ENCODE results near the gene EFNA5.

Gene EFNA5

GRCh38 chr5:107403228-107403953 is 267.3 kb downstream of the EFNA5 start:
- no peaks in the 10 kb centered on the region for H3K36me3 ChIP-seq (ENCODE audit: control insufficient read depth, insufficient read depth, low read length)
- no peak for DNase-seq (ENCODE audit: low read depth, low spot score)
- WGBS (ENCODE audit: insufficient coverage, insufficient read length): no CpG with 5 or more reads among the region's 3 CpGs
- H3K9me3 ChIP-seq (ENCODE audit: control insufficient read depth, insufficient read depth, low read length): no peaks in the 10 kb centered on the region
- H3K27me3 ChIP-seq (ENCODE audit: control insufficient read depth, insufficient read depth, low read length): no peaks in the 10 kb centered on the region
- no peak overlapping the region for H3K4me3 ChIP-seq (ENCODE audit: low read length)
- H3K4me1 ChIP-seq (ENCODE audit: control insufficient read depth, insufficient read depth, low read length): peaks cover 8% of the 10 kb centered on the region; the same call in 1 of the 2 replicates
- H3K27ac ChIP-seq (ENCODE audit: low read length): no peak overlapping the region

GRCh38 chr5:107402434-107403227 is 268.1 kb downstream of the EFNA5 start:
- DNase-seq (ENCODE audit: low read depth, low spot score): no peak
- peaks cover 8% of the 10 kb centered on the region; the same call in 1 of the 2 replicates for H3K4me1 ChIP-seq (ENCODE audit: control insufficient read depth, insufficient read depth, low read length)
- H3K27ac ChIP-seq (ENCODE audit: low read length): no peak overlapping the region
- WGBS (ENCODE audit: insufficient coverage, insufficient read length): no CpG with 5 or more reads among the region's 12 CpGs
- H3K4me3 ChIP-seq (ENCODE audit: low read length): no peak overlapping the region
- H3K36me3 ChIP-seq (ENCODE audit: control insufficient read depth, insufficient read depth, low read length): no peaks in the 10 kb centered on the region
- H3K27me3 ChIP-seq (ENCODE audit: control insufficient read depth, insufficient read depth, low read length): no peaks in the 10 kb centered on the region
- no peaks in the 10 kb centered on the region for H3K9me3 ChIP-seq (ENCODE audit: control insufficient read depth, insufficient read depth, low read length)

DNA sequence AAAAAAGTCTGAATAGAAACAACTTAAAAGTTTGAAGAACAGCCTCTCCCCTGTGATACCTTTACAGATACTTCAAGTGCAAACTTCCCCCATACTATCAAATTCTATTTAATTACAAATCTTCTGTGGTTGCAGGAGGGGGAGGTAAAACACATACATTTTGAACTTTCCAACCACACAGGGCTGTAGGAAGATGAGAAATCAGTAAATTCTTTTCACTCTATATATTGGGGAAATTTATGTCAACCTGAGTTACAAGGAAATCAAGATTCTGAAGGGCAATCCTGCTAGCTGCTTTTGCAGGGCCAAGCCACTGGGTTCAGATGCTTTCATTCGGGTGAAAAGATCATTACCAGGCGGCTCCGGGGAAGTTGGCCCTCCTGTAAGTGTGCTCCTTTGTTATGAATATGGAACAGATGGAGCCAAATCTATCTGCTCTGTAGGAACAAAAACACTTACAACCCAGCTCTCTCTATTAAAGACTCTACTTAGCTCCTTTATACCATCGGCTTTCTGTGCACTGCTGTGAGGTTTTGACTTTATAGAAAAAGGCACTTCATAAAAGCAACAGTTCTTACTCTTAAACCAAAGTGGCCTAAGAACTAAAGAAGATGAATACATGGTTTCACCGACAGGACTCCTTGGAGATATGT is 269.1 kb downstream of the EFNA5 start:
- no peaks in the 10 kb centered on the region for H3K27me3 ChIP-seq (ENCODE audit: control insufficient read depth, insufficient read depth, low read length)
- no peak overlapping the region for H3K4me3 ChIP-seq (ENCODE audit: low read length)
- H3K27ac ChIP-seq (ENCODE audit: low read length): no peak overlapping the region
- H3K9me3 ChIP-seq (ENCODE audit: control insufficient read depth, insufficient read depth, low read length): no peaks in the 10 kb centered on the region
- H3K4me1 ChIP-seq (ENCODE audit: control insufficient read depth, insufficient read depth, low read length): peaks cover 8% of the 10 kb centered on the region; the same call in 1 of the 2 replicates
- no CpG with 5 or more reads among the region's 5 CpGs for WGBS (ENCODE audit: insufficient coverage, insufficient read length)
- DNase-seq (ENCODE audit: low read depth, low spot score): peak; percentile 31
- H3K36me3 ChIP-seq (ENCODE audit: control insufficient read depth, insufficient read depth, low read length): no peaks in the 10 kb centered on the region

- Histone ChIP-seq H3K4me1 (ENCODE audit: control insufficient read depth, insufficient read depth, low read length) (peaks cover 8% of the 10 kb centered on the region; the same call in 1 of the 2 replicates), H3K27ac (ENCODE audit: low read length) (no peak overlapping the region), H3K36me3 (ENCODE audit: control insufficient read depth, insufficient read depth, low read length) (no peaks in the 10 kb centered on the region), H3K9me3 (ENCODE audit: control insufficient read depth, insufficient read depth, low read length) (no peaks in the 10 kb centered on the region), H3K27me3 (ENCODE audit: control insufficient read depth, insufficient read depth, low read length) (no peaks in the 10 kb centered on the region), H3K4me3 (ENCODE audit: low read length) (no peak overlapping the region)
- WGBS (ENCODE audit: insufficient coverage, insufficient read length): no CpG with 5 or more reads among the region's 2 CpGs
- DNase-seq (ENCODE audit: low read depth, low spot score): no peak
Measured at GRCh38 chr5:107400328-107400727, 270.4 kb downstream of the EFNA5 start.

DNA sequence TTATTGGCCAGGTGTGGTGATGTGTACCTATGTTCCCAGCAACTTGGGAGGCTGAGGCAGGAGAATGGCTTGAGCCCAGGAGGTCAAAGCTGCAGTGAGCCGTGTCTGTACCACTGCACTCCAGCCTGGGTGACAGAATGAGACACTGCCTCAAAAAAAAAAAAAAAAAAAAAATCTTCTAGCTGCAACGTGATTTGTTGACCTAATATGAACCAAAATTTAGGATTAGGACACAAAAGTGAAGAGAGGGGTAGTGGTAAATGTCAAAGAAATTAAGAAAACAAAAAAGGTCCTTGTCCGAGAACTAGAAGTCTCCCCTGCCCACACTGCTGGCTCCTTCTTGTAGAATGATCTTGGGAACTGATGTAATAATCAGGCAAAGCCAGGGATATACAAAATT is 272.0 kb downstream of the EFNA5 start:
- Histone ChIP-seq H3K9me3 (ENCODE audit: control insufficient read depth, insufficient read depth, low read length) (no peaks in the 10 kb centered on the region), H3K27me3 (ENCODE audit: control insufficient read depth, insufficient read depth, low read length) (no peaks in the 10 kb centered on the region), H3K27ac (ENCODE audit: low read length) (no peak overlapping the region), H3K4me3 (ENCODE audit: low read length) (no peak overlapping the region), H3K36me3 (ENCODE audit: control insufficient read depth, insufficient read depth, low read length) (no peaks in the 10 kb centered on the region), H3K4me1 (ENCODE audit: control insufficient read depth, insufficient read depth, low read length) (peaks cover 7% of the 10 kb centered on the region; the same call in 1 of the 2 replicates)
- DNase-seq (ENCODE audit: low read depth, low spot score): no peak
- WGBS (ENCODE audit: insufficient coverage, insufficient read length): no CpG with 5 or more reads among the region's 3 CpGs

GRCh38 chr5:107396351-107396690 is 274.4 kb downstream of the EFNA5 start:
- no peaks in the 10 kb centered on the region for H3K36me3 ChIP-seq (ENCODE audit: control insufficient read depth, insufficient read depth, low read length)
- no peaks in the 10 kb centered on the region for H3K27me3 ChIP-seq (ENCODE audit: control insufficient read depth, insufficient read depth, low read length)
- no CpG with 5 or more reads among the region's 1 CpG for WGBS (ENCODE audit: insufficient coverage, insufficient read length)
- H3K9me3 ChIP-seq (ENCODE audit: control insufficient read depth, insufficient read depth, low read length): no peaks in the 10 kb centered on the region
- no peak overlapping the region for H3K4me3 ChIP-seq (ENCODE audit: low read length)
- no peaks in the 10 kb centered on the region; the same call in 1 of the 2 replicates for H3K4me1 ChIP-seq (ENCODE audit: control insufficient read depth, insufficient read depth, low read length)
- no peak overlapping the region for H3K27ac ChIP-seq (ENCODE audit: low read length)
- DNase-seq (ENCODE audit: low read depth, low spot score): no peak

DNA sequence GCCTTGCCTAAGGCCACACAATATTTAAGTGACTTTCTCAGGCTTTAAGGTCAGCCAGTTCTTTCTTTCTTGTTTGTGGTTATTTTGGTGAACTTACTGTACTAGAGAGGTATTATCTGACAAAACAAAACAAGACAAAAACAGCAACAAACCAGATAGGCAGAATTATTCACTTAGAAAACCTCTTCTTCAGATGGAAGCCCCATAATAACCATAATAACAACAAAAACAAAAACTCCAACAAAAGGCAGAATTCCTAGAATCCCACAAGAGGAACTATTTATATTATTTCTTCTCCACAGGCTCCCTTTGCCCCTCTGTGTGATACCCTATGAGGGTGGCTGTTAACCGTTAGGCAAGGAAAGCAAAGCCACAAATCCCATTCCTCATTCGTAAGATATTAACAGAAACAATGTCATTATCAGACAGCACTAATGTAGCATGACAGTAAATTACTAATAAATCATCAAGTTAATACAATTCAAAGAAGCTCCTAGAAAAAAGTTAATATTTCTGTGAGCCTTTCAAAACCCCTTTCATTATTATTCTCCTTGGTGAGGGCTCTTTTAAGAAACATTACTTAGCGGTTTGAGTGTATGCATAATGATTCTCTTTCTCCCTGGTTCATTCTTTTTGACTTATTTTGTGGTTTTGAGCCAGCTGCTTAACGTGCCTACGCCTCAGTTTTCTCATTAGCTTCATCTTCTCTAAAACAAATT is 274.9 kb downstream of the EFNA5 start:
- no peaks in the 10 kb centered on the region for H3K27me3 ChIP-seq (ENCODE audit: control insufficient read depth, insufficient read depth, low read length)
- WGBS (ENCODE audit: insufficient coverage, insufficient read length): no CpG with 5 or more reads among the region's 5 CpGs
- H3K27ac ChIP-seq (ENCODE audit: low read length): no peak overlapping the region
- no peak for DNase-seq (ENCODE audit: low read depth, low spot score)
- H3K36me3 ChIP-seq (ENCODE audit: control insufficient read depth, insufficient read depth, low read length): no peaks in the 10 kb centered on the region
- H3K9me3 ChIP-seq (ENCODE audit: control insufficient read depth, insufficient read depth, low read length): no peaks in the 10 kb centered on the region
- no peak overlapping the region for H3K4me3 ChIP-seq (ENCODE audit: low read length)
- H3K4me1 ChIP-seq (ENCODE audit: control insufficient read depth, insufficient read depth, low read length): no peaks in the 10 kb centered on the region; the same call in 1 of the 2 replicates

- Histone ChIP-seq H3K27me3 (ENCODE audit: control insufficient read depth, insufficient read depth, low read length) (no peaks in the 10 kb centered on the region), H3K27ac (ENCODE audit: low read length) (no peak overlapping the region), H3K4me1 (ENCODE audit: control insufficient read depth, insufficient read depth, low read length) (no peaks in the 10 kb centered on the region; the same call in 1 of the 2 replicates), H3K36me3 (ENCODE audit: control insufficient read depth, insufficient read depth, low read length) (no peaks in the 10 kb centered on the region), H3K9me3 (ENCODE audit: control insufficient read depth, insufficient read depth, low read length) (no peaks in the 10 kb centered on the region), H3K4me3 (ENCODE audit: low read length) (no peak overlapping the region)
- WGBS (ENCODE audit: insufficient coverage, insufficient read length): no CpG with 5 or more reads among the region's 2 CpGs
- no peak for DNase-seq (ENCODE audit: low read depth, low spot score)
Measured at GRCh38 chr5:107393851-107394250, 276.9 kb downstream of the EFNA5 start.

- no CpG with 5 or more reads among the region's 5 CpGs for WGBS (ENCODE audit: insufficient coverage, insufficient read length)
- DNase-seq (ENCODE audit: low read depth, low spot score): no peak
- Histone ChIP-seq H3K27me3 (ENCODE audit: control insufficient read depth, insufficient read depth, low read length) (no peaks in the 10 kb centered on the region), H3K4me1 (ENCODE audit: control insufficient read depth, insufficient read depth, low read length) (no peaks in the 10 kb centered on the region; the same call in 1 of the 2 replicates), H3K36me3 (ENCODE audit: control insufficient read depth, insufficient read depth, low read length) (no peaks in the 10 kb centered on the region), H3K9me3 (ENCODE audit: control insufficient read depth, insufficient read depth, low read length) (no peaks in the 10 kb centered on the region), H3K4me3 (ENCODE audit: low read length) (no peak overlapping the region), H3K27ac (ENCODE audit: low read length) (no peak overlapping the region)
Measured at GRCh38 chr5:107391787-107392186, 278.9 kb downstream of the EFNA5 start.

- WGBS (ENCODE audit: insufficient coverage, insufficient read length): no CpG with 5 or more reads among the region's 1 CpG
- H3K4me3 ChIP-seq (ENCODE audit: low read length): no peak overlapping the region
- H3K27ac ChIP-seq (ENCODE audit: low read length): no peak overlapping the region
- no peaks in the 10 kb centered on the region for H3K9me3 ChIP-seq (ENCODE audit: control insufficient read depth, insufficient read depth, low read length)
- H3K27me3 ChIP-seq (ENCODE audit: control insufficient read depth, insufficient read depth, low read length): no peaks in the 10 kb centered on the region
- H3K36me3 ChIP-seq (ENCODE audit: control insufficient read depth, insufficient read depth, low read length): no peaks in the 10 kb centered on the region
- no peak for DNase-seq (ENCODE audit: low read depth, low spot score)
- no peaks in the 10 kb centered on the region; the same call in 1 of the 2 replicates for H3K4me1 ChIP-seq (ENCODE audit: control insufficient read depth, insufficient read depth, low read length)
Measured at GRCh38 chr5:107389775-107390148, 281.0 kb downstream of the EFNA5 start.
